HL-60 (cell line): ENCODE results near the gene PLXNA3.

Experiments used
- CTCF ChIP-seq: IDR thresholded peaks from one replicate; pipeline ENCODE4 v1.5.1; 2011; ENCODE audit warnings: low read length, control low read depth, inconsistent platforms; ENCODE audit not compliant: insufficient read depth
- REST ChIP-seq: IDR thresholded peaks from 2 replicates; pipeline ENCODE4 v1.6.1; 2012; ENCODE audit warnings: low read depth; ENCODE audit not compliant: insufficient replicate concordance

GRCh38 chrX:154481195-154481594 is 23.1 kb downstream of the PLXNA3 start:
- no peak for TF ChIP-seq CTCF
- TF ChIP-seq REST, result no peak
